Tibial artery (tissue), 4 donors: ENCODE measurements around the gene ACTN1.

ENCODE experiments used
- DNase-seq, 2 donors: peaks; one replicate each; pipeline ENCODE4 v3.0.0-alpha.2; 2019
- H3K27ac ChIP-seq, 2 donors: fragments of 200-600 bp; sonication (generic) in 1 of 2; 1 replicate in 1 of 2; 2 replicates in 1 of 2; pipeline ENCODE4 v1.5.1; 2018 to 2019; ENCODE audit warnings: mild to moderate bottlenecking in 1 of 2
- H3K27me3 ChIP-seq, 2 donors: fragments of 200-600 bp; sonication (generic) in 1 of 2; one replicate each; pipeline versions ENCODE4 v1.5.1 to v1.6.0; 2016 to 2019
- H3K36me3 ChIP-seq, 3 donors: fragments of 200-600 bp; sonication (generic) in 2 of 3; one replicate each; pipeline ENCODE4 v1.5.1; 2016 to 2019; ENCODE audit warnings: mild to moderate bottlenecking in 2 of 3
- H3K4me1 ChIP-seq, 4 donors: fragments of 200-600 bp; sonication (generic) in 2 of 4; 1 replicate in 3 of 4; 2 replicates in 1 of 4; pipeline ENCODE4 v1.5.1; 2016 to 2019
- H3K4me3 ChIP-seq, 2 donors: fragments of 200-600 bp; sonication (generic) in 1 of 2; 1 replicate in 1 of 2; 2 replicates in 1 of 2; pipeline ENCODE4 v1.5.1; 2018 to 2019; ENCODE audit warnings: mild to moderate bottlenecking in 2 of 2
- H3K9me3 ChIP-seq, 3 donors: fragments of 200-600 bp; sonication (generic) in 1 of 3; one replicate each; pipeline ENCODE4 v1.5.1; 2016 to 2019
- intact Hi-C: fragments of 100-400 bp; cut with DNase I; formaldehyde crosslinking; loops from one replicate; pipeline ENCODE4 v1.15.0; 2023; ENCODE audit warnings: low total_unique reads
- TF ChIP-seq, protein P1 (sequence below), 2 experiments: fragments of 200-600 bp in 1 of 2; fragments of 450-650 bp in 1 of 2; IDR thresholded peaks; one replicate each; pipeline ENCODE4 v1.5.1; 2017 to 2019; ENCODE audit warnings: antibody characterized with exemption in 2 of 2, mild to moderate bottlenecking in 1 of 2, moderate library complexity in 1 of 2

ACTN1 gene

DNA sequence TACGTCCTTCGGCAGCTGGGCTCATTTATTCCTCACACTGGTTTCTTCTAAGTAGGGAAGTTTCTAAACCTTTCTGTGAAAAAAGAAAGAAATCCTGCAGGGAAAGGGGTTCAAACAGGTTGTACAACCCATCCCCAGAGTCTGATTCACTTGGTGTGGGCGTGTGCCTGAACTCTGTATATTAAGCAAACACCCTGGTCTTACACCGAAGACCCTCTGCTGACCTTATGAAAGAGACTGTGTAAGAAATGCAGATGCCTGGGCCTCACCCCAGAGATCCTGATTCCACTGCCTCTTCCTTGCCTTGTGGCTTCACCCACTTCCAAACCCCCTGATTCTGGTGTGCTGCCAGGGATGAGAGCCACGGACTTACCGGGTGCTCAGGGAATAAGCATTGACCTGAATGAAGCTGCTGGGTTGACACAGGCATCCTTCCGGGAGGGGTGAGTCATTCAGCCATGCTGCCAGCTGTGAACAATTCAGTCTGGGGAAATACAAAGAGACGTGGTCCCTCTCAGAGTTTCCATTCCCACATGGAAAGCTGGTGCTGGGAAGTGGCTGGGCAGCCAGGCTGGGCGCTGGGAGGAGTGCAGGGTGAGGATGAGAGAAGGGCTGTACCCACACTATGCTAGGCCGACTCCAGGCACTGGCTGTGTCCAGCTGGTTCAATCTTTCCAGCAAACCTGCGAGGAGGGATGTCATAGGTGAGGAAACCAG is 26.5 kb upstream of the ACTN1 start:
- H3K36me3 ChIP-seq: no peaks in the 10 kb centered on the region
- H3K27ac ChIP-seq: peak overlapping the region; percentile 64 to 72
- no peak overlapping the region for H3K4me3 ChIP-seq
- H3K4me1 ChIP-seq: peaks cover 0 to 37% (median 17%) of the 10 kb centered on the region in 4 donors
- peak; percentile 84 to 91 for DNase-seq
- intact Hi-C loops: no loop called here
- H3K27me3 ChIP-seq: no peaks in the 10 kb centered on the region
- TF ChIP-seq, protein P1, sequence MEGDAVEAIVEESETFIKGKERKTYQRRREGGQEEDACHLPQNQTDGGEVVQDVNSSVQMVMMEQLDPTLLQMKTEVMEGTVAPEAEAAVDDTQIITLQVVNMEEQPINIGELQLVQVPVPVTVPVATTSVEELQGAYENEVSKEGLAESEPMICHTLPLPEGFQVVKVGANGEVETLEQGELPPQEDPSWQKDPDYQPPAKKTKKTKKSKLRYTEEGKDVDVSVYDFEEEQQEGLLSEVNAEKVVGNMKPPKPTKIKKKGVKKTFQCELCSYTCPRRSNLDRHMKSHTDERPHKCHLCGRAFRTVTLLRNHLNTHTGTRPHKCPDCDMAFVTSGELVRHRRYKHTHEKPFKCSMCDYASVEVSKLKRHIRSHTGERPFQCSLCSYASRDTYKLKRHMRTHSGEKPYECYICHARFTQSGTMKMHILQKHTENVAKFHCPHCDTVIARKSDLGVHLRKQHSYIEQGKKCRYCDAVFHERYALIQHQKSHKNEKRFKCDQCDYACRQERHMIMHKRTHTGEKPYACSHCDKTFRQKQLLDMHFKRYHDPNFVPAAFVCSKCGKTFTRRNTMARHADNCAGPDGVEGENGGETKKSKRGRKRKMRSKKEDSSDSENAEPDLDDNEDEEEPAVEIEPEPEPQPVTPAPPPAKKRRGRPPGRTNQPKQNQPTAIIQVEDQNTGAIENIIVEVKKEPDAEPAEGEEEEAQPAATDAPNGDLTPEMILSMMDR (IDR thresholded peaks at IDR 0.05): no peak
- no peaks in the 10 kb centered on the region for H3K9me3 ChIP-seq

DNA sequence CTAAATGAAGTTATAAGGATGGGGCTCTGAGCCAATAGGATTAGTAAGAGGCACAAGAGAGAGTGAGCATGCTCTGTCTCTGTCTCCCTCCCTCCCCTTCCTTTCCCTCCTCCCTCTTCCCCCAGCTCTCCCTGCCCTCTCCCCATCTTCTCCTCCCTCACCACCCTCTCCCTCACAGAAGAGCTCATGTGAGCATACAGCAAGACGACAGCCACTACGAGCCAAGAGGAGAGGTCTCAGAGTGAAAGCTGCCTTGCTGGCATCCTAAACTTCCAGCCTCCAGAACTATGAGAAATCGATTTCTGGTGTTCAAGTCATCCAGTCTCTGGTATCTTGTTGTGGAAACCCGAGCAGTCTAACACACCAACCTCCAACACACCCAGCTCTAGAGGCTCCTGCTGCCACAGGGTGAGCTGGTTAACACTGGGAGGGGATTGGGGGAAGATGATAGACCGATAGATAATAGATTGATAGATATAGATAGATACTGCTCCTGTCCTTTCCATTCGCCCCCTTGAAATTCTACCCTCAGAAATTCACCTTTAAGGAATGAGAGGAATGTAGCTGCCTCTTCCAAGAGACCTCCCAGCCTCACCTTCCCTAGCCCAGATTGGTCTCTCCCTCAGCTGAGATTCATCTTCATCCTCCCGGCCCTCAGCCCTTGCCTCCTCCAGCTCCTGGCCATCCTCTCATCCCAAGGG is 25.8 kb upstream of the ACTN1 start:
- Histone ChIP-seq H3K27ac (peak overlapping the region; percentile 64 to 72), H3K4me1 (peaks cover 0 to 37% (median 17%) of the 10 kb centered on the region in 4 donors), H3K9me3 (no peaks in the 10 kb centered on the region), H3K4me3 (no peak overlapping the region), H3K27me3 (no peaks in the 10 kb centered on the region), H3K36me3 (no peaks in the 10 kb centered on the region)
- intact Hi-C loops: no loop called here
- DNase-seq: no peak
- TF ChIP-seq, protein P1 (IDR thresholded peaks at IDR 0.05): no peak

DNA sequence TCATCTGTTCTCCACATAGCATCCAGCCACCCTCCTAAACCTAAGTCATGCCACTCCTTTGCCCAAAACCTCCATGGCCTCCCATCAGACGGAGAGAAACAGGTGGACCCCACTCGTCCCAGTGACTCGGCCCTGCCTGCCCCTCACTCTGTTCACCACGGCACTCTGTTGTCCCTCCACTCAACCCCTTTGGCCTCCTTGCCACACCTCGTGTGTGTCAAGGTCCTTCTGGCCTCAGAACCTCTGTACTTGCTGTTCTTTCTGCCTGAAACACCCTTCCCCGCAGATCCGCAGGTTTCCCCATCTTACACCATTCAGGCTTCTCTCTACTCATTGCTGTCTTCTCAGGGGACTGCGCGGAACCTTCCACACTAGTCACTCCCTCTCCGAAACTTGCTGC is 24.5 kb upstream of the ACTN1 start:
- intact Hi-C loops: no loop called here
- peaks cover 0 to 33% (median 16%) of the 10 kb centered on the region in 4 donors for H3K4me1 ChIP-seq
- TF ChIP-seq, protein P1 (IDR thresholded peaks at IDR 0.05): no peak
- H3K4me3 ChIP-seq: no peak overlapping the region
- H3K36me3 ChIP-seq: no peaks in the 10 kb centered on the region
- no peaks in the 10 kb centered on the region for H3K27me3 ChIP-seq
- no peak overlapping the region for H3K27ac ChIP-seq
- DNase-seq: no peak
- no peaks in the 10 kb centered on the region for H3K9me3 ChIP-seq

DNA sequence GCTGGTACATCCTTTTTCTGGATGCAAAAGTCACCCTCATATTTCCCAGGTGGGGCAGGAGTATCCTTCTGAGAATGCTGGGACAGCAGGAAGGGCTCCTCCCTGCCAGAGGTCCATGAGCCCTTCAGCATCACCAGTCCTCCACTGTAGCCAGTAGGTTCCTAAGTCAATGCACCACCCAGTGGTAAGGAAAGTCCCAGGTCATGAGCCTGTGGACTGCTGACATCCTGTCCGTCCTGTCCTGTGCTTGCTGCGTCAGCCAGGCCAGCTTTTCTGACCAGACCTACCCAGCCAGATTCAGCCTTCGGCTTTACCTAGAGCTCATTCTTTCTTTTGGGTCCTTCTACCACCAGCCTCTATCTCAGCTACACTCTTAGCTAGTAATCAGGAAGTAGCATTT is 23.0 kb upstream of the ACTN1 start:
- H3K4me3 ChIP-seq: no peak overlapping the region
- peaks cover 0 to 22% (median 10%) of the 10 kb centered on the region in 4 donors for H3K4me1 ChIP-seq
- intact Hi-C loops: no loop called here
- H3K36me3 ChIP-seq: no peaks in the 10 kb centered on the region
- no peak overlapping the region for H3K27ac ChIP-seq
- no peaks in the 10 kb centered on the region for H3K27me3 ChIP-seq
- no peak for DNase-seq
- TF ChIP-seq, protein P1 (IDR thresholded peaks at IDR 0.05): peak; percentile 10 to 27
- H3K9me3 ChIP-seq: no peaks in the 10 kb centered on the region

DNA sequence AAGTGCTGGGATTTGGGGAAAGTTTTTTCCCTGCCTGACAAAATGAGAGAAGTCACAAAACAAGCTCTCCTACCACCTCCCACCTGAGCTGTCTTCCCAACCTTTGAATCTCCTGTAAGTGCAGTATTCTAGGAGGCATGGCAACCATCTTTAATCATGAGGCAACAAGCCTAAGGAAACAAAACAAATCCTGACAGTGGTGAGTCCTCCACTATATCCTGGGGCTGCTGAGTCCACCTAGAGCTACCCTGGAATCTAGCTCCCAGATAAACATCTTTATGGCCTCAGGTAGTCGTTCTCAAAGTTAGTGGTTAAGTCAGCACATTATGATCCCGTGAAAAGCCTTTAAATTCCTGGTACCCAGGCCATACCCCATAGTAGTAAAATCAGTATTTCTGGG is 22.3 kb upstream of the ACTN1 start:
- H3K4me3 ChIP-seq: no peak overlapping the region
- intact Hi-C loops: no loop called here
- H3K27me3 ChIP-seq: no peaks in the 10 kb centered on the region
- no peak for DNase-seq
- H3K9me3 ChIP-seq: no peaks in the 10 kb centered on the region
- H3K27ac ChIP-seq: no peak overlapping the region
- no peaks in the 10 kb centered on the region for H3K36me3 ChIP-seq
- TF ChIP-seq, protein P1 (IDR thresholded peaks at IDR 0.05): no peak
- peaks cover 0 to 21% (median 10%) of the 10 kb centered on the region in 4 donors for H3K4me1 ChIP-seq
